SKM-1 treated with dmso at 0.1 percent for 144 hours (cell line): ENCODE measurements around the gene SLC7A10.
"Not testable (repeated sequence)": the region's sequence is repeated elsewhere in the genome, so short reads cannot be mapped to it uniquely, and the experiment has no call there.

Experiments
- DNase-seq: peaks from one replicate; lab custom pipeline; 2025; ENCODE audit not compliant: unreplicated experiment; lab: John Stamatoyannopoulos, UW

Gene SLC7A10

GRCh38 chr19:33219261-33219815, 6.3 kb downstream of the SLC7A10 start:
- no peak for DNase-seq

GRCh38 chr19:33217881-33218280, 7.8 kb downstream of the SLC7A10 start:
- DNase-seq = no peak

GRCh38 chr19:33216198-33216830, 9.3 kb downstream of the SLC7A10 start:
- no peak for DNase-seq

- no peak for DNase-seq
Measured at GRCh38 chr19:33215438-33216197, 10.0 kb downstream of the SLC7A10 start.

- peak; percentile 23 for DNase-seq
Measured at GRCh38 chr19:33214596-33214995, 11.1 kb downstream of the SLC7A10 start.

- DNase-seq = no peak
Measured at GRCh38 chr19:33212436-33213172, 13.0 kb downstream of the SLC7A10 start.

- no peak for DNase-seq
Measured at GRCh38 chr19:33211794-33212435, 13.7 kb downstream of the SLC7A10 start.

GRCh38 chr19:33210266-33210940, 15.2 kb downstream of the SLC7A10 start:
- DNase-seq = no peak

- DNase-seq = not testable (repeated sequence)
Measured at GRCh38 chr19:33209850-33210230, 15.8 kb downstream of the SLC7A10 start.

GRCh38 chr19:33208904-33209849, 16.5 kb downstream of the SLC7A10 start:
- DNase-seq = no peak

- no peak for DNase-seq
Measured at GRCh38 chr19:33208371-33208895, 17.2 kb downstream of the SLC7A10 start.

GRCh38 chr19:33207903-33208302, 17.7 kb downstream of the SLC7A10 start:
- DNase-seq = no peak

GRCh38 chr19:33207040-33207620, 18.5 kb downstream of the SLC7A10 start:
- no peak for DNase-seq

- DNase-seq = no peak
Measured at GRCh38 chr19:33206261-33207039, 19.2 kb downstream of the SLC7A10 start.

- no peak for DNase-seq
Measured at GRCh38 chr19:33205531-33206260, 20.0 kb downstream of the SLC7A10 start.

GRCh38 chr19:33205110-33205509, 20.5 kb downstream of the SLC7A10 start:
- DNase-seq = no peak
